ENCODE measurements around the gene PLA2G2F. TPM values are rescaled to one million over a fixed set of nuclear protein-coding genes. Genes with fewer than 3 reads are reported as not detected.

The PLA2G2F gene
- total and polyA plus RNA-seq, 2 of the 8 experiments (the other 6 are each of a cell fraction or from before 2014, with no cell fraction given) = not detected

- Histone ChIP-seq H2BK5ac (ENCODE audit: low read depth, low read length) (no peak overlapping the region), H3K27me3 (replicated peaks in 1 of 4; ENCODE audit: control insufficient read depth in 3 of 4, extremely low read depth in 1 of 4, insufficient read depth in 3 of 4, low read length in 3 of 4) (no peaks in the 10 kb centered on the region; a peak in 1 of 7 replicates), H2AFZ (ENCODE audit: low read length) (no peak overlapping the region), H4K91ac (replicated peaks; ENCODE audit: insufficient read length, low read length) (no peak overlapping the region), H2BK12ac (ENCODE audit: low read depth, low read length) (no peak overlapping the region), H3K4me2 (ENCODE audit: insufficient read depth in 1 of 2, low read depth in 2 of 2, low read length in 2 of 2) (no peak overlapping the region), H3K4me1 (replicated peaks in 1 of 4; ENCODE audit: control insufficient read depth in 3 of 4, insufficient read depth in 4 of 4, low read length in 3 of 4) (no peaks in the 10 kb centered on the region; a peak in 1 of 7 replicates), H3K9me3 (ENCODE audit: insufficient read depth in 2 of 2, low read depth in 1 of 2, low read length in 1 of 2) (peaks cover 1 to 7% of the 10 kb centered on the region in 2 experiments; a peak in 3 of 4 replicates), H3K14ac (ENCODE audit: insufficient read length) (no peak overlapping the region), H3K23ac (ENCODE audit: insufficient read length) (no peak overlapping the region), H3K27ac (ENCODE audit: low read depth, low read length) (no peak overlapping the region), H2BK20ac (ENCODE audit: low read length) (no peak overlapping the region), H4K20me1 (replicated peaks in 1 of 2; ENCODE audit: control insufficient read depth in 1 of 2, insufficient read depth in 2 of 2, low read length in 2 of 2) (no peaks in the 10 kb centered on the region), H3K36me3 (ENCODE audit: control insufficient read depth in 2 of 4, insufficient read depth in 4 of 4, low read length in 3 of 4) (no peaks in the 10 kb centered on the region), H2BK120ac (replicated peaks; ENCODE audit: low read depth, low read length) (no peak overlapping the region), H3K79me2 (ENCODE audit: control insufficient read depth in 1 of 2, insufficient read depth in 2 of 2, low read length in 2 of 2) (no peaks in the 10 kb centered on the region), H4K5ac (ENCODE audit: insufficient read length, low read depth, low read length) (no peak overlapping the region), H3K79me1 (ENCODE audit: low read depth, low read length) (no peaks in the 10 kb centered on the region), H3K9ac (replicated peaks in 1 of 4; ENCODE audit: extremely low read depth in 1 of 4, low read depth in 3 of 4, low read length in 3 of 4) (no peak overlapping the region), H4K8ac (ENCODE audit: extremely low read depth, insufficient read depth, low read length) (no peak overlapping the region), H2AK5ac (ENCODE audit: low read depth, low read length) (no peak overlapping the region), H2BK15ac (ENCODE audit: low read length) (no peak overlapping the region), H3K18ac (ENCODE audit: extremely low read depth, low read length) (no peak overlapping the region), H3K23me2 (ENCODE audit: low read depth, low read length) (no peaks in the 10 kb centered on the region), H3K56ac (replicated peaks; ENCODE audit: insufficient read length, low read depth, low read length) (no peak overlapping the region), H3K4me3 (ENCODE audit: extremely low read depth in 1 of 4, insufficient read depth in 2 of 4, low read depth in 3 of 4, low read length in 4 of 4) (no peak overlapping the region), H3K4ac (replicated peaks; ENCODE audit: insufficient read length, low read depth, low read length) (no peak overlapping the region)
- POLR2A ChIA-PET (ENCODE audit: partially characterized antibody) = no interaction called here
- FAIRE-seq (no peak), DNase-seq (ENCODE audit: low read depth in 1 of 2, low spot score in 2 of 2) (no peak)
- WGBS, 2 experiments (ENCODE audit: extremely low coverage in 1 of 2, insufficient coverage in 1 of 2, insufficient read length in 1 of 2, insufficient replicate concordance in 2 of 2, low coverage in 1 of 2, low lambda C conversion rate in 2 of 2, missing lambda C conversion rate in 1 of 2) = 87% methylated on average over 3 of the region's 3 CpGs; no CpG with 5 or more reads in 1 of the 2 experiments
- CTCF ChIA-PET (ENCODE audit: partially characterized antibody) = interaction anchor here (0.7 to 2.5 kb wide), 6 partner anchors 10 to 76 kb away, joined by 3 to 8 read pairs (median 3); no protein-coding TSS in a partner anchor
- TF ChIP-seq ZNF274 (IDR thresholded peaks at IDR 0.05; ENCODE audit: borderline replicate concordance, extremely low read depth, low read length) (no peak), EP300 (IDR thresholded peaks at IDR 0.05; ENCODE audit: borderline replicate concordance in 1 of 2, low read depth in 2 of 2, low read length in 2 of 2) (no peak), ASH2L (IDR thresholded peaks at IDR 0.05; ENCODE audit: low read length) (no peak), EGR1 (IDR thresholded peaks at IDR 0.05; ENCODE audit: borderline replicate concordance, low read depth, low read length) (no peak), CHD1 (IDR thresholded peaks at IDR 0.05; ENCODE audit: low read depth, low read length) (no peak), KDM1A (IDR thresholded peaks at IDR 0.05; ENCODE audit: borderline replicate concordance, low read length) (no peak), SRF (IDR thresholded peaks at IDR 0.05; ENCODE audit: low read depth, low read length) (no peak), CHD2 (IDR thresholded peaks at IDR 0.05; ENCODE audit: low read length) (no peak), E2F6 (IDR thresholded peaks at IDR 0.05) (no peak), MAFK (IDR thresholded peaks at IDR 0.05; ENCODE audit: low read depth, low read length) (no peak)
- TF ChIP-seq, protein P1, sequence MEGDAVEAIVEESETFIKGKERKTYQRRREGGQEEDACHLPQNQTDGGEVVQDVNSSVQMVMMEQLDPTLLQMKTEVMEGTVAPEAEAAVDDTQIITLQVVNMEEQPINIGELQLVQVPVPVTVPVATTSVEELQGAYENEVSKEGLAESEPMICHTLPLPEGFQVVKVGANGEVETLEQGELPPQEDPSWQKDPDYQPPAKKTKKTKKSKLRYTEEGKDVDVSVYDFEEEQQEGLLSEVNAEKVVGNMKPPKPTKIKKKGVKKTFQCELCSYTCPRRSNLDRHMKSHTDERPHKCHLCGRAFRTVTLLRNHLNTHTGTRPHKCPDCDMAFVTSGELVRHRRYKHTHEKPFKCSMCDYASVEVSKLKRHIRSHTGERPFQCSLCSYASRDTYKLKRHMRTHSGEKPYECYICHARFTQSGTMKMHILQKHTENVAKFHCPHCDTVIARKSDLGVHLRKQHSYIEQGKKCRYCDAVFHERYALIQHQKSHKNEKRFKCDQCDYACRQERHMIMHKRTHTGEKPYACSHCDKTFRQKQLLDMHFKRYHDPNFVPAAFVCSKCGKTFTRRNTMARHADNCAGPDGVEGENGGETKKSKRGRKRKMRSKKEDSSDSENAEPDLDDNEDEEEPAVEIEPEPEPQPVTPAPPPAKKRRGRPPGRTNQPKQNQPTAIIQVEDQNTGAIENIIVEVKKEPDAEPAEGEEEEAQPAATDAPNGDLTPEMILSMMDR (IDR thresholded peaks at IDR 0.05; ENCODE audit: control extremely low read depth in 1 of 3, insufficient read depth in 1 of 3, low read depth in 1 of 3, low read length in 3 of 3) = no peak
These were observed 49.0 kb upstream of the PLA2G2F start for GRCh38 chr1:20090119-20090518.
